HG02763 (cell line): ENCODE measurements around the gene ANXA7.
A peak's percentile ranks its signal among the peaks of the same experiment; 100 is the strongest.
"Not testable (repeated sequence)": the region's sequence is repeated elsewhere in the genome, so short reads cannot be mapped to it uniquely, and the experiment has no call there.

ENCODE experiments used
- ATAC-seq: cut with Tn5 transposase; IDR thresholded peaks from one replicate; pipeline ENCODE4 v1.9.1; 2021; ENCODE audit warnings: mild to moderate bottlenecking, moderate library complexity; ENCODE audit not compliant: unreplicated experiment

ANXA7 gene

DNA sequence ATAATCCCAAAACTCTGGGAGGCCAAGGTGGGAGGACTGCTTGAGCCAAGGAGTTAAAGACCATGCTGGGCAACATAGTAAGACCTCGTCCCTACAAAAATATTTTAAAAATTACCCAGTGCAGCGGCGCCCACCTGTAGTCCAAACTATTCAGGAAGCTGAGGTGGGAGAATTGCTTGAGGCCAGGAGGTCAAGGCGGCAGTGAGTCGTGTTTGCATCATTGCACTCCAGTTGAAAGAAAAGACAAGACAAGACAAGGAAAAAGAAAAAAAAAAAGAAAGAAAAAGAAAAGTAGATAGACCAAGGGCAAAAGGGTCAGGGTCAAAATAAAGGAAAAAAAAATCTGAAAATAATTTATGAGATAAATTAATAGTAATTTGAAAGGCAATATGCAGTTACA lies 5.8 kb downstream of the ANXA7 start:
- no peak for ATAC-seq

DNA sequence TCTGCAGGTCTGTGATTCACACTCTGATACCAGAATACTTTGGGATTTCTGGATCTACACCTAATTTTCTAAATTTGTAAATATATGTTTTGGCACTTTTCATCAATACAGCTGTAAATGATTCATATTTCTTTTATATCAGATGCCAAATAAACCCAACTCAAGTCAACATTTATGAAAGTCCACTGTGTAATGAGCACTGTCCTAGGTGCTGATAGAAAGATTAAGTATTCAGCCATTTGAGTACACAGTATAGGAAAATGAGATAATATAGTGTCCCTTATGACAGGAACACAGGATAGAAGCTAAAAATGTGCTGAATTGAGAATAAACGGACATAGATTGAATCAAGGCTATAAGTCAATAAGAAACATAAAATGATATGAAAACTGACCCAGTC lies 6.4 kb downstream of the ANXA7 start:
- ATAC-seq, result no peak

DNA sequence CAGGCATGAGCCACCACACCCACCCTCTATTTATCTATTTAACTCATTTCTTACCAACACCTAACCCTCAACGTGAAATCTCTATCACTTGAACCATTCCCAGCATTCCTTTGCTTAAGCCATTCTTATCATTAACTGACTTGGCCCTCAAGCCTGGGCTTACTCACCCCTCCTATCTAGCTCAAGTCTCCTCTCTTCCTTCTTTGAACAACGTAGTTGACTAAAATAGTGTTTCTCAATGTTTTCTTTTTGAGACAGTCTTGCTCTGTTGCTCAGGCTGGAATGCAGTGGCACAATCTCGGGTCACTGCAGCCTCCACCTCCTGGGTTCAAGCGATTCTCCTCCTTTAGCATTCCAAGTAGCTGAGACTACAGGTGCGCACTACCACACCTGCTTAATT lies 7.0 kb downstream of the ANXA7 start:
- no peak for ATAC-seq

DNA sequence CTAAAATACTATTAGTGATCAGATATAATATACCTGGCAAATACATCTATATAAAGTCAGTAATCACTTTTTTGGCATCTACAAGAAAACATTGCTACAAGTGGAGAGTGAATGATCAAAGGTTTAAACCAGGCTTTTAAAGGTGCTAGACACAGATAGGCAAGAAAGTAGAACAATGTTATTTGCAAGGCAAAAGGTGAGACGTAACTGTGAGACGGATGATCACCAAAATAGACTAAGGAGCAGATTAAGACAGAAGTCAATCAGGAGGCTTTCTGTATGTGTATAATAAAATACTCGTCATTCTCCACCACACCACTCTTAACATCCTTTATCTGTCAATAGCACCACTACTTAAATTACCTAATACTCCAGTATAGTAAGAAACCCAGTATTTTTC lies 8.3 kb downstream of the ANXA7 start:
- ATAC-seq, result no peak

DNA sequence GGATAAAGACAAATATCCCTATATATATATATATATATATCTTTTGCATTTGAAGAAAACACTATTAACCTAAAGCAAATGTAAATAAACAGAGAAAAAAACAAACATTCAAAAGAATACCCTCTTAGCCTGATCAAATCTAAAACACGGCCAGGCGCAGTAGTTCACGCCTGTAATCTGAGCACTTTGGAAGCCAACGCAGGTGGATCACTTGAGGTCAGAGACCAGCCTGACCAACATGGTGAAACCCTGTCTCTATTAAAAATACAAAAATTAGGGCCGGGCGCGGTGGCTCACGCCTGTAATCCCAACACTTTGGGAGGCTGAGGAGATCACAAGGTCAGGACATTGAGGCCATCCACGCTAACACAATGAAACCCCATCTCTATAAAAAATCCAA lies 9.2 kb downstream of the ANXA7 start:
- no peak for ATAC-seq

DNA sequence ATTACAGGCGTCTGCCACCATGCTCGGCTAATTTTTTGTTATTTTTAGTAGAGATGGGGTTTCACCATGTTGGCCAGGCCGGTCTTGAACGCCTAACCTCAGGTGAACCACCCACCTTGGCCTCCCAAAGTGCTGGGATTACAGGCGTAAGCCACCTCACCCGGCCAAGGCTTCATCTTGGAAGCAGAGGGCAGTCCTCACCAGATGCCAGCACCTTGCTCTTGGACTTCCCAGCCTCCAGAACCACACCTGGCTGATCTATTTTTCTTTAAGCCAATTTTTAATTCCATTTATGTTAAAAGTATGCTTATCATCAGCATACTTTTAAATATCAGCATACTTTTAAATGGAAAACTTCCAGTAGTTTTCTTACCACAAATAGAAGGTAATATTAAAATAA lies 12.2 kb downstream of the ANXA7 start:
- ATAC-seq, result no peak

DNA sequence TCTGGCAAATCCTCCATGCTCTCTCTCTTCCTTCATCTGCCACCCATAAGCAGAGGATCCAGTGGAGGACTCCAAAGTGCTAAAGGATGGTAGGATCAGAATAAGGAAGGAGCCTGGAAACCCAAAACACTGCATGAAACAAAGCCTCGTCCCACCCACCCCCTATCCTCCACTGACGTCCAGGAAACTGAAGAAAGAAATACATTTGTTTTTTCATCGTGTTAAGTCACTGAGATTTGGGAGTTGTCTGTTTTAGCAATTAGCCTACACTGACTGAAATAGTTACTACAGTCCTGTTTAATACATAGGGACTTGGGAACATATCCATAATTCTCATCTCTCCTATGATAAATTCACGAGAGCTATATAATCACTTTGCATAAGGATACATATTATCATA lies 14.8 kb downstream of the ANXA7 start:
- ATAC-seq, result no peak

GRCh38 chr10:73398024-73398423 lies 15.8 kb downstream of the ANXA7 start:
- ATAC-seq, result no peak

DNA sequence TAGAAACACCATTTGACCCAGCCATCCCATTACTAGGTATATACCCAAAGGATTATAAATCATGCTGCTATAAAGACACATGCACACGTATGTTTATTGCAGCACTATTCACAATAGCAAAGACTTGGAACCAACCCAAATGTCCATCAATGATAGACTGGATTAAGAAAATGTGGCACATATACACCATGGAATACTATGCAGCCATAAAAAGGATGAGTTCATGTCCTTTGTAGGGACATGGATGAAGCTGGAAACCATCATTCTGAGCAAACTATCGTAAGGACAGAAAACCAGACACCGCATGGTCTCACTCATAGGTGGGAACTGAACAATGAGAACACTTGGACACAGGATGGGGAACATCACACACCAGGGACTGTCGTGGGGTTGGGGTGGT lies 19.5 kb downstream of the ANXA7 start:
- ATAC-seq, result not testable (repeated sequence)

GRCh38 chr10:73388228-73388627 lies 25.6 kb downstream of the ANXA7 start:
- no peak for ATAC-seq

DNA sequence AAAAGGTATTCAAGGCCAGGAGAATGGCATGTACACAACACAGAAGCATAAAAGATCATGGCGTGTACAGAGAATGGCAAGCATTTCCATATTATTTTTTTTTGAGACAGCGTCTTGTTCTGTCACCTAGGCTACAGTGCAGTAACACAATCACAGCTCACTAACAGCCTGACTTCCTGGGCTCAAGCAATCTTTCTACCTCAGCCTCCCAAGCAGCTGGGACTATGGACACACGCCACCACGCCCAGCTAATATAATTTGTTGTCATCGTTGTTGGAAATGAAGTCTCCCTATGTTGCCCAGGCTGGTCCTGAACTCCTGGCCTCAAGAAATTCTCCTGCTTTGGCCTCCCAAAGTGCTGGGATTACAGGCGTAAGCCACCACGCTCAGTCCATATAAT lies 27.3 kb downstream of the ANXA7 start:
- no peak for ATAC-seq

DNA sequence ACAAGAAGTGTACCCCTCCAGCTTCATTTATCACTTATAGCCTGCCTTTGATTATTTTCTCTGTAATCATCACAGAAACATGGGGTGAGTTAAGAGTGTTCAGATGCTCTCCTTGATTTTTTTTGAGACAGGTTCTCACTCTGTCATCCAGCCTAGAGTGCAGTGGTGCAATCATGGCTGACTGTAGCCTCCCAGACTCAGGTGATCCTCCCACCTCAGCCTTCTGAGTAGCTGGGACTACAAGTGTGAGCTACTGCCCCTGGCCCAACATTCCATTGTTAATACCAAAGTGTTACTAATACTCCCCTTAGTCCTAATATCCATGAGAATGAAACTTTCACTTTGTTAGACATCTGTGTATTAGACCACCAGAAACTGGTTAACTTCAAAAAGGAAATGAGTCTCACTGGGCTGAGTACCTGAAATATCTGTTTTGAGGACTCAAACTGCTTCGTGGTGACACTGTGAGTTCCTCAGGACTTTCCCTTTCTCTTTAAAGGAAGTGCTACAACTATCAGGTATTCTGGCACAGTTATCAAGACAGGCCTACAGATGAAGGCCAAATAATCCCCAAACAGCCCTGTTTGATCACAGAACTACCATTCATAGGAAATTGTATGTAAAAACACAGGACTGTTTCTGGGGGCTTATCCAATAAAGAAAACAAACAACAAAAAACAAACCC lies 34.7 kb downstream of the ANXA7 start:
- ATAC-seq, result no peak

DNA sequence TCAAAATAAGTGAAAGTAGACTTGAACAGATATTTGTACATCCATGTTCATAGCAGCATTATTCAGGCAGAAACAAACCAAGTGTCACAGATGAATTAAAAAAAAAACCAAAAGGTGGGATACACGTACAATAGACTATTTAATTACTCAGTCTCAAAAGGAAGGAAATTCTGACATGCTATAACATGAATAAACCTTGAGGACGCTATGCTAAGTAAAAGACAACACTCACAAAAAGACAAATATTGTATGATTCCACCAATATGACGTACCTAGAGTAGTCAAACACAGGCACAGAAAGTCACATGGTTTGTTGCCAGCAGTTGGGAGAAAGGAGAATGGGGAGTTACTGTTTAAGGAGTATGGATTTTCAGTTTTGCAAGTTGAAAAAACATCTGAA lies 37.2 kb downstream of the ANXA7 start:
- ATAC-seq, result no peak

DNA sequence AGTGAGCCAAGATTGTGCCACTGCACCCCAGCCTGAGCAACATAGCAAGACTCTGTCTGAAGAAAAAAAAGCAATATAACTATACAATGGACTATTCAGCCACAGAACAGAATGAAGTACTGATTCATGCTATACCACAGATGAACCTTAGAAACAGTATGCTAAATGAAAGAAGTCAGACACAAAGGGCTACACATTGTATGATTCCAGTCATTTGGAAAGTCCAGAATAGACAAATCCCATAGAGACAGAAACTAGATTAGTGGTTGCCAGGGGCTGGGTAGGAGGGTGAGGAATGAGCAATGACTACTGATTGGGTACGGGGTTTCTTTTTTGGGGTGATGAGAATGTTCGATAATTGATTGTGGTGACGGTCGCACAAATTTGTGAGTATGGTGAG lies 45.6 kb downstream of the ANXA7 start:
- no peak for ATAC-seq

DNA sequence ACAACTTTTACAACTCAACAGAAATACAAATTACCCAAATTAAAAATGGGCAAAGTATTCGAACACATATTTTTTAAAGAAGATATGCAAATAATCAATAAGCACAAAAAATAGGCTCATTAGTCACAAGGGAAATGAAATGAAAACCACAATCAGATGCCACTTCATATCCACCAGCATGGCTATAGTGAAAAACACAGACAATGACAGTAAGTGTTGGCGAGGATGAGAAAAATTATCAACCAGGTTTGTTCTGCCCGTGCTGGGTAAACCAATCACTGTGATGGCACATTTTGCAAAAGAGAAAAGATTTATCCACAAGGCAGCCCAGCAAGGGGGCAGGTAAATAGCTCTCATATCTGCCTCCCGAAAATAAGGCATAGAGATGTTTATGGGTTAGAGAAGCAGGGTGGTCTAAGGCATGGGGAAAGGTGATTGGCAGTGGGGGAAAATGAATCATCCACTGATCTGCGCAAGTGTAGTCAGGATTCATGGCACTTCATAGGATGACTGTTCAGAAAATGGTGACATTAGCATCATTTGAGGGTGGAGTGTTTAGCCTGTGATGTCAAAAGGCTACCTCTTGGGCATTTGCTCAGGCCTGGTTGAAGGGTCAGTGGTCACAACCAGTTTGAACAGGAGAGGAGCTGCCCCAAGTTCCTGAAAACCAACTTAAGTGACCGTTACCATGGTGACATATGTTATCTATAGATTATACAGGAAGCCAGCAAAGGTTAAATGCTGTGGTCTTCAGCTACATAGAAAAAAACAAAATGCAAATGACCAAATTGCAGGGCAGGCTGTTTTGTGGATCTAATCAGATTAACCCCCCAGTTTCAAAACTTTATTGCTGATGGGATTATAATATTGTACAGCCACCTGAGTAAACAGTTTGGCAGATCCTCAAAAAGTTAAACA lies 47.2 kb downstream of the ANXA7 start:
- no peak for ATAC-seq

DNA sequence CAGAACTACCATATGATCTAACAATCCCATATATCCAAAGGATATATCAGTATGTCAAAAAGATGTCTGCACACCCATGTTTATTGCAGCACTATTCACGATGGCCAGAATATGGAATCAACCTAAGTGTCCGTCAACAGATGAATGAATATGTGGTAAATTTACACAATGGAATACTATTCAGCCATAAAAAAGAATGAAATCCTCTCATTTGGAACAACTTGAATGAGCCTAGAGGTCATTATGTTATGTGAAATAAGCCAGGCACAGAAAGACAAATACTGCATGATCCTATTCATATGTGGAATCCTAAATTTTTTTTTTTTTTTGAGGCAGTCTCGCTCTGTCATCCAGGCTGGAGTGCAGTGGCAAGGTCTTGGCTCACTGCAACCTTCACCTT lies 48.9 kb downstream of the ANXA7 start:
- ATAC-seq, result no peak

GRCh38 chr10:73359492-73359891 lies 54.4 kb downstream of the ANXA7 start:
- ATAC-seq, result no peak

- ATAC-seq, result peak; percentile 83
These were observed 55.3 kb downstream of the ANXA7 start, which contains the start of gene CFAP70 for GRCh38 chr10:73358331-73359279. CFAP70 (minus strand) TSS chr10:73358864; CDS start chr10:73354796, 4,068 bp downstream.

DNA sequence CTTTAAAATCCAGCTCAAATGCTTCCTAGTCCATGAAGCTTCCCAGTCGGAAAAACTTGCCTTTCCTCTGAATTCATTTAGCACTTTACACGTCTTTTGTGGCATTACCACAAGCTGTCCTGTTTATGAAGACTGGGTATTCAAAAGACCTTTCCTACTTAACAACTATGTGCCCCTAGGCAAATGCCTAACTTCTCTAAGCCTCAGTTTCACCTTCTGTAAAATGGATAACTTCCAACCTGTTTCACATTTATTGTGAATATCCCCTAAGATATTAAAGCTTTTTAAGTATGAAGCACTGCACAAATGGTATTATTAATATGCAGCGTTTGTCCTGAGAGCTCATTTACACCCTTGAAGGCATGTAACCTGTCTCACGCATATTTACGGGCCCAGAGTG lies 56.0 kb downstream of the ANXA7 start:
- no peak for ATAC-seq

GRCh38 chr10:73357166-73357565 lies 56.7 kb downstream of the ANXA7 start:
- ATAC-seq, result no peak

GRCh38 chr10:73344269-73344668 lies 69.6 kb downstream of the ANXA7 start:
- no peak for ATAC-seq
